HTERT RPE-1 (cell line): ENCODE data around the gene CPXM1.
"Not testable (repeated sequence)": the region's sequence is repeated elsewhere in the genome, so short reads cannot be mapped to it uniquely, and the experiment has no call there.

Experiments used
- in situ Hi-C: fragments of 300-500 bp; cut with MboI; formaldehyde crosslinking; loops from 4 replicates; pipeline ENCODE4 v1.14.3; 2020; ENCODE audit warnings: low sequenced_read_pairs

CPXM1 gene

DNA sequence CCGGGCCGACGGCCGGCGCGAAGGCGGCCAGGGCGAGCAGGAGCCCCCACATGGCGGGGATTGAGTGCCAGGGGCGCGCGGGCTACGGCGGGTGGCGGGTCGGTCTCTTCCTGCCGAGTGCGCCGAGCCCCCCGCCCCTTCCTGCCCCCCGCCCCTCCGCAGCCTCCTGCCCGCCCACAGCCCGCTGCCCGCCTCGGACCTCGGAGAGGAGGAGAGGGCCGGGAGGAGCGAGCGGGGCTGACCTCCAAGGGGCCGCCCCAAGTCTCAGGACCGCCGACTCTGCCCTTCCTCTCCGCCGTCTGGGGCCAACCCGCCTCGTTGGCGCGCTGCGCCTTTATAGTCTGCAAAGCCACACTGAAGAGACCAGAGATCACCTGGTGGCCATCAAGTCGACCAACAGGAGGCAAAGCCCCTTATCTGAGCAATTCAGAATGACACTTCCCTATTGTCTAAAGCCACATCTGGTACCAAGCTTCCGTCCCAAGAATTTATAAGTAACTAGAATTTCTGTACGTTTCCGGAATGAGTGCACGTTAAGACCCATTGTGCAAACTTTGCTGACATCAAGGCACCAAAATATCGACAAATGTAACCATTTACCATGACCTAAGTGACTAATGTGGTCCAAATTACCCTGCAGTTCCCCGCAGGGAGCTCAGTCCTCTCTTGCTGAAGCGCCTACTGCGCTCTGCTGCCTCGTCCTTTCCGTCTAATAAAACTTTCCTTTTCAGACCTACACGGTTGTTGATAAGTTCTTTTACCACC lies at the start of gene CPXM1:
Gene CPXM1 (minus strand): TSS at position 107 of the 765 bp plus-strand sequence. CDS start 55 bp downstream, at position 52.
- in situ Hi-C loops, result no loop called here

DNA sequence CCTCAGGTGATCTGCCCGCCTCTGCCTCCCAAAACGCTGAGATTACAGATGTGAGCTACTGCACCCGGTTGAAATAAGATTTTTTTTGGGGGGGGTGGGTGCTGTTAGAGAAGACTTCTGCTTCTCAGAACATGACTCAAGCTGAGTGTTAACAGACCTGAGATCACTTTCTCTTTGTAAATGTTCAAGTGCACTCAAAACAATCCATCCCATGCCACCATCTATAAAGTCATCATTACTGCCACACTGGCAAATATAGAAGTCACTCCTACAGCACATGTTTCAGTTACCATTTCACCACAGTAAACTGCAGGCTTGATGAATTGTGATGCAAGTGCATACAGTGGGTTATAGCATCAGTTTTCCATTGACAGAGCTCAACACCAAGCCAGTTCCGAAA lies 49.1 kb upstream of the CPXM1 start:
- in situ Hi-C loops, result no loop called here

DNA sequence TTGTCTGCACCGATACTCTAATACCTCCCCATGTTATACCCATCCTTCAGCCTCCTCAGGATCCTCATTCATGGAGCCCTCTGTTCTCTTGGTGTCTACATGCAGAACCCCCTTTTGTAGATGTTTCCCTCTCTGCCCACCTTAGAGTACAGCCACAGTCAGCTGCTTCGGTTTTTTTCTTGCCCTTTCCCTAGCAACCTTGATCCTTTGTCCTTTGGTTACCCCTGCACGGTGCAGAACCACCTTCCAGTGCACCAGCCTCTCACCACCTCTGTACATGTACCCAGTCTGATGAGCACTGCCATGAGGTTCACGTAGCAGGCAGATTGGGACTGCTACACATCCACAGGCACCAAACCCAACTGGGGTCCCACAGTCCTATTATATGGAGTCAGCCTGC lies 47.4 kb upstream of the CPXM1 start:
- in situ Hi-C loops, result no loop called here

DNA sequence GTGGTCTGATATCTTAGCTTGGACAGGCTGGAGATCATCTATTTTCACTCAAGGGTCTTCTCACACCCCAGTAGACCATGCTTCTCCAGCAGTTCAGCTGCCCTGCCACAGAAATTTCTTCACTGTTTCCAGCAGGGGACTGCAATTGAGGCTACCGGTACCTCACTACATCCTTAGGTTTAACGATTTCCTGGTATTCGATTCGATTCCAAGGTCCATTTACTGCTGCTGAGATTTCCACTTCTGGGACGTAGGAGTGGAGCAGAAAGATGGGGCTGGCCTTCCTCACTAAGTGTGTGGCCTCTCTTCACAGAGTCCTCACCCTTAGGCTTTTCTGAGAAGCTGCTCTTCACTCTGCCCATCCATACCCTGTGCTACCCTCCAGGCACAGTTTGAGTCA lies 46.3 kb upstream of the CPXM1 start:
- in situ Hi-C loops, result no loop called here

DNA sequence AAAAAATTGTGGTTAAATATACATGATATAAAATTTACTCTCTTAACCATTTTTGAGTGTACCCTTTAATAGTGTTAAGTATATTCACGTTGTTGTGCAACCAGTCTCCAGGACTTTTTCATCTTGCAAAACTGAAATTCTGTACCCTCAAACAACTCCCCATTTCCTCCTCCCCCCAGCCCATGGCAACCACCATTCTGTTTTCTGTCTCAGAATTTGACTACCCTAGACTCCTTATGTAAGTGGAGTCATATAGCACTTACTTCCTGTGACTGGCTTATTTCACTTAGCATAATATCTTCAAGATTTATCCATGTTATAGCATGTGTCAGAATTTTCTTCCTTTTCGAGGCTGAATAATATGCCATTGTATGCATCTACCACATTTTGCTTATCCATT lies 45.2 kb upstream of the CPXM1 start:
- in situ Hi-C loops, result no loop called here

DNA sequence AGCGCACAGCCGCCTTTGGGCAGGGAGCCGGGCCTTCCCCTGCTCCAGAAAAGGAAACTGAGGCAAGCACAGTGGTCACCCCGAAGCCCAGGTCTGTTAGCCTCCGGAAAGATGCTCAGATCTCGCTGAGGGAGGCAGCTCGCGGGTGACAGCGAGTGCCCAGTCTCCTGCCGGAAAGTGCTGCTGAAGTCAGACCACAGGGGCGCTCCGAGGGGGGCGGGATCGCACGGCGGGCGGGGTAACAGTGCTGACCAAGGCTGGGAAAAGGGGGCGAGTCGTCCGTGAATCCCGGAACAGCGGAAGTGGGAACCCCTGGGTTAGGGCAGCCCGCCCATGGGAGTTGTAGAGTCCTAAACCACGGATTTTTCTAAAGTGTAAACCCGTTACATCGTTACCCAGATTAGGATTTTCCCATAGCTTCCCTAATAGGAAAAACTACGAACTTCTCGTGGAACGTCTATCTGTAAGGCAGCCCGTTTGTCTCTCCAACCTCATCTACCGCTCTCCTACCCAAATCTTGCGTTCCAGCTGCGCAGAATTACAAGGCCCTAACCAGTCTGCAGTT lies 40.6 kb upstream of the CPXM1 start:
- in situ Hi-C loops, result no loop called here

DNA sequence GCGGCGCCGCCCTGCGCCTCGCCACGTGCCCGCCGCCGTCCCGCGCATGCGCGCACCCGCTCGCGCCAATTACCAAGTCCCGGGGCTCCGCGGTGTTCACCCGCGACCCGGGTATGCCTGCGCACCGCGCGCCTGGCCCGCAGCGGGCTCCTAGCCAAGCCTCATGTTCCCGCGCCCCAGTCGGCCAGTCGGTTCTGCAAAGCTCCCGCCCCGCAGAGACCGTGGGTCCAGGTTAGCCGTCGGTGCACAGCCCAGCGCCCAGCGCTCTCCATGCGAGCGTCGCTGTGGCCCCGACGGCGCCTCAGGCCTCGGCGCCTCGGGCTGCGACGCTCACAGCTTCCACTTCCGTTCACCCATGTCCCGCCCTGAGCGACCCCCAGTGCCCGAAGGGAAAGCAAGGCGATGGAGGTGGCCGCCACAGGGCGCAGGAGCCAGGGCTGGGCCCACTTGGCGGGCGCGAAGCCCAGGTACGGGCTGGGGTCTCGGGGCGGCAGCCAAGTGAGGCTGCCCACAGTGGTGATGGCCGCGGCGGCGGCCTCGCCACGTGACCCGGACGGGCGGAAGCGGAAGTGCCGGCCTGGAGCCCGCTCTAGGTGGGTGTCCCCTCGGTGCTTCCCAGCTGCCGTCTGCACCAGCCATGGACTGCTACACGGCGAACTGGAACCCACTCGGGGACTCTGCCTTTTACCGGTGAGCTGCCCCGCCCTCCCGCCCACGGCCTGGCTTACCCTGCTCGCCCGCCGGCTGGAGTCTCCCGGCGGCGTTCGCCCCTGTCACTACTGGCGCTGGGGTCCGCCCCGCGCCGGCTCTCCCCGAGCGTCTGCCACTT lies 39.9 kb upstream of the CPXM1 start, which contains the start of the genes PCED1A and VPS16:
Gene PCED1A (minus strand): TSS at position 518 of the 829 bp plus-strand sequence. CDS start 743 bp downstream, outside the sequence.
Gene VPS16 (plus strand): TSS at position 608 of the 829 bp plus-strand sequence. CDS start 30 bp downstream, at position 638.
- in situ Hi-C loops, result no loop called here

DNA sequence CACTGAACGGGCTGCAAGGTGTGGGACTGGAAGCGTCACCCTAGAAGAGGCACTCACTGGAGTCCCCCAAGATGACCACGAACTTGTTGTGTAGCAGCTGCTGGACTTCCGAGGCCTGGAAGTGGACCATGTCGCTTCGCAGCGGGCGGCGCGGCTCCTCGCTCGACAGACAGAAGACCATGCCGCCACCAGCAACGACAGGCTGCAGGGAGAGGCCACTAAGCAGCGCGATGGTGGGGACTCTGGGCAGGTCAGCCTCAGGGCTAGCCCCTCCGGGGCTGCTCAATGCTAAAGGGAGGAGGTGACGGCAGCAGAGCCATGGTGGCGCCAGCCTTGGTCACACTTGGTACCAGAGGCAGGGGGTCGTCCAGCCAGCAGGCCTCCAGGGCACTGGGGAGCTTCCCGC lies 39.3 kb upstream of the CPXM1 start:
- in situ Hi-C loops, result no loop called here

DNA sequence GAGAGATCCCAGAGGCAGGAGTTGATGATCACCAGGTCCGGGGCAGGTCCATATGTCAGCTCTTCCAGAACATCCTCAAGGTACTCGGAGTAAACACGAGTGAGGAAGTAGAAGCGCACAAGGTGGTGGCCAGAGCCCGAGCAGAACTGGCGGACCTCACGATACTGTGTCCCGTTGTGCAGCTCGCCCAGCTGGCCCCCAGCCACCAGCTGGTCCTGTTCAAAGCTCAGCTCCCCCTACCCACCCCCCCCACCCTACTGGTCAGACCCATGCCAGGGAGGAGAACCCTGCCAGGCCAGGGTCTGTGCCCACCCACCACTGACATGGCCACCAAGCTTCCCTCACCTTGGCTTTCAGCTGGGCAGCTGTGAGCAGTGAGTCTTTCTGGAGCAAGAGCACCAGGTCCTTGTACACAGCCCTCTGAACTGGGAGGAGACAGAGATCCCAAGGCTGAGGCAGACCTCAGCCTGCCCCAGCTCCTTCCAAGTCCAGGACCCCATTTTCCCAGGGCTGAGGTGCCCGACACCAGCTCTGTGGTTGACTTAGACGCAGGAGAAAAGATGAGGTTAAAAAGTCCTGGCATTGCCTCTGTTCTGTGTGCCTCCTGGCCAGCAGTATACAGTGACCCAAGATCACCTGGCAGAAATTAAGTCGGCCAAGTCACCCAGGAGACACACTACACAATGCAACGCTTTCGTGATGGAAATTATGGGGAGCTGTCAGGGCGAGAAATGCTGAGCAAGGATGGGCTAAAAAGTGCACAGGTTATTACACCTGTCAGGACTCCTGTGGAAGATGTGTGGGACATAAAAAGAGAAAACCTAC lies 38.6 kb upstream of the CPXM1 start:
- in situ Hi-C loops, result no loop called here

DNA sequence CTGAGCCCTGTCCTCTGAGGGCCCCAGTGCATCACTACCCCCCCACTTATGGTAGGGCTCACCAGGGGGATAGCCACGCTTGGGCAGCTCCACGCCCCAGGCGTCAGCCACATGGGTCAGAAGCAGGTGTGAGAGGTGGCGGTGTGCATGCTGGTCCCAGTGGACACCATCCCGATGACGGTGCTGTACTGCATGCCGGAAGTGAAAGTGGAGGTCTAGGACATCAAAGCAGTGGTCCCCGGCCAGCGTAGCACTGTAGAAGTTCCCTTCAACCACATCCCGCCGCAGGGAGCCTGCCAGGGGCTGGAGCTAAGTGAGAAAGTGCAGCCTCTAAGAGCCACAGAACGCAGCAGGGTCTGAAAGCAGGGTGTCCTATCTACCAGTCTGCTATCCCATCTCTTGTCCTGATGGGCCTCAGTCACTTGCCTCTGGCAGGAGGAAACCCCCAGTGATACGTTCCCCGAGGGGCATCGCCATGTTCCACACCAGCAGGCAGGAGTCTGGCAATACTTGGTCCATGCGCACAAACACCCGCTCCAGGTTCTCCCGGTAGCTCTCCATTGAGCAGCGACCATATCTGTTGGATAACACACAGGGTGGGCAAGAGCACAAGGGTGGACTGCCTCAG lies 37.9 kb upstream of the CPXM1 start:
- in situ Hi-C loops, result no loop called here

DNA sequence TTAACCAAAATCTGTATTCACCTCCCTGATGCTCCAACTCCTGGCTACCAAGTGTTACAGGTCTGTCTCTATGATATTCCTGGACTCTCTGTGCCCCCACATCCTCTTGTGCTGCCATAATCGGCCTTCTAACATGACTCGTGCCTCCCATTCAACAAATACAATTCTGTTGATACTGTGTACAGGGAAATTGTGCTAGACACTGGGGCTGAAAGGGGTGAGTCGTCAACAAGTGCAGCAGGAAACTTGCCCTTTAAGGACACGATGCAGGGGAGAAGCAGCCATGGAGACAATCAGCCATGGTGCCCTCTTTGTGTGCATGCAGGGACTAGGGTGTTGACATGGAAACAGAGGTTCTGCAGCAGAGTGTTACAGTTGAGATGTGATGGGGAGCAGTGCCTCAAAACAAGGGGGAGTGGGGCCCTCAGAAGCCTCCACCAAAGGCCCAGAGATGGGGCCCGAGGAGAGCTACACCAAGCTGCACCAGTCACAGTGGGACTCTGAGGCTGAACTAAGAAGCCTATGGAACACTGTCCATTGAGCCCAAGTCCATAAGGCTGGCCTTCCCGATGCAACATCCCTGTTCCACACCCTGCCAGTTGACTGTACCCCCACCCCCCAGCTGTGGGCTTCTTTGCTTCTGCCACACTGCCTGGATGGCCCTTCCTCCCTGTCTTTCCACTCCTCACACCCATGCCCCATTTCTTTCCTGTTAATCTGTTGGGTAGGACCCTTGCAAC lies 37.0 kb upstream of the CPXM1 start:
- in situ Hi-C loops, result no loop called here

DNA sequence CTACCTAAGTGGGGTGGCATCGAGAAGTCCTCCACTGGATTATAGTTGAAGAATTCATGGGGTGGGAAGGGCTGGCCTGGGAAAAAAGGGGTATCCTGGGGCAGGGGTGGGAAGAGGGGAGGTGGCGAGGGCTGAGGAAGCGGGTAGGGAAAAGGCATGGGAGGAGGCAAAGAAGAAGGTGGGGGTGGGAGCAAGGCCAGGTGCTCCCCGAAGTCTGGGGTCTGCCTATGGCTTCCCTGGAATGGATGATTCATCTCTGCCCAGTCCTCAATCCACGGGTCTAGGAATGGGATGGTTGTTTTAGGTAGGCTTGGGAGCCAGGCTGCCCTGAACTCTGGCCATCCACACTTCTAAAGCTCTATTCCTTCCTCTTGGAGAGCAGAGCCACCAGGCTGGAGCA lies 35.6 kb upstream of the CPXM1 start:
- in situ Hi-C loops, result no loop called here

DNA sequence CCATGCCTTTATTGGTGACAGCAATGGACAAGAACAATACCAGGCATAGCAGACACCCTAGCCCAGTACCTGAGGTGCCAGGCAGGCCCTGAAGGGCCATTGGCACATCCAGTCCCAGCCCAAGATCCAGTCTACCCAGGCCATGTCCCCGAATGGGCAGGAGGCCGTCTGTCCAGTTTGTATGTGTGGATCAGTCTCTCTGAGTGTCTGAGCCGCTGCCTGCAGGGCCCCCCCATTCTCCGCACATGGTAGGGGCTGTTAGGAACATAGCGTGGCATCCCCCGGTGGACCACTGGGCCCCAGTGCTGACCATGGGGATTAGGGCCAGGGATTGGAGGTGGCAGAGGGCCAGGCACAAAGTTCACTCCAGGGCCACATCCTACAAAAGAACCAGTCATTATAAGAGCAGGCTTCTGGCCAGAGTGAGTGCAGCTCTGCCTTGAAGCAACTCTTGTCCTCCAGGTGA lies 34.9 kb upstream of the CPXM1 start:
- in situ Hi-C loops, result no loop called here

DNA sequence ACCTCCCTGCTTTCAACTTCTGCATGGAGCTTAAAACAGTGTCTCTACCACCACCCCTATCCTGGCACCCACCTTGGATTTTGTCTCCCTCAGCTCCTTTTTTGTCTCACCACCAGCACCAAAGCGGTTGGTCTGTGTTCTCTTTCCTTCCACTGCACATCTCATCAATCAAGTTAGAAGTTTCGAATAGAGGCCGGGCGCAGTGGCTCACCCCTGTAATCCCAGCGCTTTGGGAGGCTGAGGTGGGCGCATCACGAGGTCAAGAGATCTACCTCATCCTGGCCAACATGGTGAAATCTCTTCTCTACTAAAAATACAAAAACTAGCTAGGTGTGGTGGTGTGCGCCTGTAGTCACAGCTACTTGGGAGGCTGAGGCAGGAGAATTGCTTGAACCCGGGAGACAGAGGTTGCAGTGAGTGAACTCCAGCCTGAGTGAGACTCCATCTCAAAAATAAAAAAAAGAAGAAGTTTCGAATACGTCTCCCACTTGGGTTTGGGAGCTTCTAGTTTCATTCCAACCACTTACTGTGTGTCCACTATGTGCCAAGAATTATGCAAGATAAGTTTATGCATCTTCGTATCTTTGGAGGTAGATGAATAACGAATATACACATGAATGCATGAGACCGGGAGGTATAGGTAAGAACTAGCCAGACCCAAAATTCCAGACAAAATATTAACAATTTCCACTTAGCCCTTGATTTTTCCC lies 34.1 kb upstream of the CPXM1 start:
- in situ Hi-C loops, result no loop called here

DNA sequence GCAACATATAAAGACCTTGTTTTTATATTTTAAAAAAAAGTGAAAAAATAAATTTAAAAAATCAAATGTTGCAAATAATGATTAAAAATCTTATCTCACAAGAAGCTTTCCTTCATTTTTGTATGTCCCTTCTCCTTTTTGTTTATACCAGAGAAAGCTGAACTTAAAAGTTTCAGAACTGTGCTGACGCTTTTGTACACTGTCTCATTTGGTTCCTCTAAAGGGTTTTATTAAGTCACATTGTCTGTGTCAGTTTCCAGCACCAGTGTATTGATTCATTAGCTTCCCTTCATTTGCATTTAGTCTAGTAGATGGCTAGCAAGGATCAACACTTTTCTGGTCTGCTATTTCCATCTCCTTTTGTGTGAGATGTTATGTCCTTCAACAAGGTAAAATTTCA lies 33.3 kb upstream of the CPXM1 start:
- in situ Hi-C loops, result no loop called here

DNA sequence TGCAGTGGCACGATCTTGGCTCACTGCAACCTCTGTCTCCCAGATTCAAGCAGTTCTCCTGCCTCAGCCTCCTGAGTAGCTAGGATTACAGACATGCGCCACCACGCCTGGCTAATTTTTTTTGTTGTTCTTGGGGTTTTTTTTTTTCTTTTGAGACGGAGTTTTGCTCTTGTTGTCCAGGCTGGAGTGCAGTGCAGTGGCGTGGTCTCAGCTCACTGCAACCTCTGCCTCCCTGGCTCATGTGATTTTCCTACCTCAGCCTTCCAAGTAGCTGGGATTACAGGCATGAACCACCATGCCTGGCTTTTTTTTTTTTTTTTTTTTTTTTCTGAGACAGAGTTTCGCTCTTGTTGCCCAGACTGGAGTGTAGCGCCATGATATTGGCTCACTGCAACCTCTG lies 30.8 kb upstream of the CPXM1 start:
- in situ Hi-C loops, result not testable (repeated sequence)

DNA sequence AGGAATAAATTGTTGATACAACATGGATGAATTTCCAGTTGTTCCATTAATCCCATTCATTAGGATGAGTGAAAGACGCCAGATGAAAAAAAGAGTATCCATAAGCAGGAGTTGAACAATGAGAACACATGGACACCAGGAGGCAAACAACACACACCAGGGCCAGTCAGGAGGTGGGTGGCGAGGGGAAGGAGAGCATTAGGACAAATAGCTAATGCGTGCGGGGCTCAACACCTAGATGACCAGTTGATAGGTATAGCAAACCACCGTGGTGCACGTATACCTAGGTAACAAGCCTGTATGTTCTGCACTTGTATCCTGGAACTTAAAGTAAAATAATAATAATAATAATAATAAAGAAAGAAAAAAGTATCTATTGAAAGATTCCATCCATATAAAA lies 28.9 kb upstream of the CPXM1 start:
- in situ Hi-C loops, result no loop called here

DNA sequence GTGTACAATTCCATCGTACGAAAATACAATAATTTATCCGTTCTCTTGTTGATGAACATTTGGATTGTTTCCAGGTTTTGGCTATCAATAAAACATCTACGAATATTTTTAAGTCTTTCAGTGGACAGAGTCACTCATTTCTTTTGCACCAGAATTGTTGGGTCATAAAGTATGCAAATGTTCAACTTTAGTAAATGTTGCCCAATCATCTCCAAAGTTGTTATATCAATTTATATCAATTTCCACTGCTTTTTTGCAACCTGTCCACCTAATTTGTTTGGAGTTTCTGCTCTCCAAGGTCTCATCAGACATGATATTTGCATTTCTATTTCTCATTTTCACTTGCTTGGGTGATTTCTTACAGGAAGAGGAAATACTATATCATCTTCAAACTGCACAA lies 26.2 kb upstream of the CPXM1 start:
- in situ Hi-C loops, result no loop called here

DNA sequence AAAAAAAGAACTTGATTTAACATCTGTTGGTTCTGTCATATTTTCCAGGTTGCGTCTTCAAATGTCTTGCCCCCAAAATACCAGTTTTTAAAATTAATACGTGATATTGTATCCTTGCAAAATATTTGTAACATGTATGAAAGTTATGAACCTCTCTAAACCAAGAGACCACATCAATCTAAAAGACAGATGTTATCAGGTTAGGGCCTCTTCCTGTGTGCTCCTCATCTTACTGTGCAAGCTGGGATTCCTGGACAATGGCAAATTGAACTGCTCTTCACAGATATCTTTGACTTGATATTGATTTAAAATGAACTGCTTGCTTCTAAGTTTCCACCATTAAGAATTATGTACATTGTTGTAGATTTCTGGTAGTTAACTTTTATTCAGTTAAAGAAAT lies 25.3 kb upstream of the CPXM1 start:
- in situ Hi-C loops, result no loop called here
